MM.1S (cell line): Measurements from ENCODE around the gene WFDC1.

Experiments used
- EZH2phosphoT487 ChIP-seq: fragments of 300-600 bp; sonication (generic); IDR thresholded peaks from 2 replicates; pipeline ENCODE4 v1.6.1; 2018; ENCODE audit warnings: antibody characterized with exemption, low read length
- TF ChIP-seq, protein P1 (sequence below): fragments of 300-600 bp; sonication (generic); IDR thresholded peaks from 2 replicates; pipeline ENCODE4 v1.5.1; 2016; ENCODE audit warnings: antibody characterized with exemption, low read length, mixed read lengths

DNA sequence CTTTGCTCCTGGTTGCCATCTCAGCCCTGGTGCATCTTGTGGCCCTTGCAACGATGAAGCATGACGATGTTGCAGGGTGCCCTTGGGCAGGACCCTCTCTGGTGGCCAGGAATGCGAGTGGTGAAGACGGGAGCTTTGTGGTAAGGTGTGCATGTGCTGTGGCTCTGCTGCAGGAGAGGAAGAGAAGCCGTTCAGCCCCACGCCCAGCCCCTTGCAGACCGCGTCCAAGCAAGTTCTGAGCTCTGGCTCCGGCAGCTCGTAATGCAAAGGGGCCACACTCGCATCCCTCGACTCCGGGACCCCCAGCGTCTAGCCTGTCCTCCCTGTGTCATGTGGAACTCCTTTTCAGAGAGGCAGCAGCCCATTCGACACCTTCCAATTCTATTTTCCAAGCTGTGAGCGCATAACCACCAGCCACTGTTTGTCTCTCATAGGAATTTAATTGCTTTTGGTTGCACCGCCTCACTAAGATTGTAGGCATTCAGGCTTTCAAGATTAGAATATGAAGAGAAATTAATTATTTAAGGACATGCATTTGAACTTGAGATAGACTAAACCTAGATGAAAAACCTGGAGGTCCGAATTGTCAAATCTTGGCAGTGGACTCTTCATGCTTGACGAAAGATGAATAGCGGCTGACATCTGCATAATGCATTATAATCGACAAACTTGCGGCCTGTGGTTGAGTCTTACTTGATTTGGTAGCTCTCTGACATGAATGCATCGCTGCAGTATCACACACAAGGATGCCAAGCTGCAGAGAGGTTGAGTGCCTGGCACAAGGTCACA, 33.7 kb upstream of the WFDC1 start:
- TF ChIP-seq EZH2phosphoT487: no peak
- TF ChIP-seq, protein P1, sequence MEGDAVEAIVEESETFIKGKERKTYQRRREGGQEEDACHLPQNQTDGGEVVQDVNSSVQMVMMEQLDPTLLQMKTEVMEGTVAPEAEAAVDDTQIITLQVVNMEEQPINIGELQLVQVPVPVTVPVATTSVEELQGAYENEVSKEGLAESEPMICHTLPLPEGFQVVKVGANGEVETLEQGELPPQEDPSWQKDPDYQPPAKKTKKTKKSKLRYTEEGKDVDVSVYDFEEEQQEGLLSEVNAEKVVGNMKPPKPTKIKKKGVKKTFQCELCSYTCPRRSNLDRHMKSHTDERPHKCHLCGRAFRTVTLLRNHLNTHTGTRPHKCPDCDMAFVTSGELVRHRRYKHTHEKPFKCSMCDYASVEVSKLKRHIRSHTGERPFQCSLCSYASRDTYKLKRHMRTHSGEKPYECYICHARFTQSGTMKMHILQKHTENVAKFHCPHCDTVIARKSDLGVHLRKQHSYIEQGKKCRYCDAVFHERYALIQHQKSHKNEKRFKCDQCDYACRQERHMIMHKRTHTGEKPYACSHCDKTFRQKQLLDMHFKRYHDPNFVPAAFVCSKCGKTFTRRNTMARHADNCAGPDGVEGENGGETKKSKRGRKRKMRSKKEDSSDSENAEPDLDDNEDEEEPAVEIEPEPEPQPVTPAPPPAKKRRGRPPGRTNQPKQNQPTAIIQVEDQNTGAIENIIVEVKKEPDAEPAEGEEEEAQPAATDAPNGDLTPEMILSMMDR: no peak
